IPS-15b (cell line): ENCODE data around the gene LIN7B.

Experiments used
- H3K27me3 ChIP-seq: one replicate; pipeline ENCODE4 v1.6.1; 2013; ENCODE audit warnings: low read length; ENCODE audit not compliant: control insufficient read depth, insufficient read depth
- H3K36me3 ChIP-seq: one replicate; pipeline ENCODE4 v1.6.1; 2013; ENCODE audit warnings: low read length; ENCODE audit not compliant: control insufficient read depth, insufficient read depth
- H3K4me1 ChIP-seq: one replicate; pipeline ENCODE4 v1.6.1; 2013; ENCODE audit warnings: mild to moderate bottlenecking, low read length; ENCODE audit not compliant: control insufficient read depth, insufficient read depth
- H3K4me3 ChIP-seq: one replicate; pipeline ENCODE4 v1.5.1; 2013; ENCODE audit warnings: low read depth, low read length
- H3K9ac ChIP-seq: one replicate; pipeline ENCODE4 v1.6.1; 2013; ENCODE audit warnings: low read depth, mild to moderate bottlenecking, low read length
- H3K9me3 ChIP-seq: one replicate; pipeline ENCODE4 v1.6.1; 2013; ENCODE audit warnings: mild to moderate bottlenecking, low read length; ENCODE audit not compliant: control insufficient read depth, insufficient read depth

The LIN7B gene

DNA sequence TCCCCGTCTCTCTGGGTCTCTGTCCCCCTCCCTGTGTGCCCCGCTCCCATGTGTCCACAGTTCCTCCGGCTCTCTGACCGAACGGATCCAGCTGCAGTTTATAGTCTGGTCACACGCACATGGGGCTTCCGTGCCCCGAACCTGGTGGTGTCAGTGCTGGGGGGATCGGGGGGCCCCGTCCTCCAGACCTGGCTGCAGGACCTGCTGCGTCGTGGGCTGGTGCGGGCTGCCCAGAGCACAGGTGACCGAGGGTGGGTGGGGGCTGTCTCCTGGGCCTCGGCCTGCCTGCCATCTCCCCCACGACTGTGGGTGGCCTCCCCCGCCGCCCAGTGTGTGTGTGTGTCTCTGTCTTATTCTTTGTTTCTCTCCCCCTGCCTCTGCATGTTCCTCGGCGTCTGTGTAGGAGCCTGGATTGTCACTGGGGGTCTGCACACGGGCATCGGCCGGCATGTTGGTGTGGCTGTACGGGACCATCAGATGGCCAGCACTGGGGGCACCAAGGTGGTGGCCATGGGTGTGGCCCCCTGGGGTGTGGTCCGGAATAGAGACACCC is 53.8 kb downstream of the LIN7B start:
- no peaks in the 10 kb centered on the region for H3K27me3 ChIP-seq
- H3K4me3 ChIP-seq: no peak overlapping the region
- no peak overlapping the region for H3K9ac ChIP-seq

More for the DNA sequence above, 53.8 kb downstream of the LIN7B start:
- H3K4me1 ChIP-seq: no peaks in the 10 kb centered on the region
- no peaks in the 10 kb centered on the region for H3K36me3 ChIP-seq
- H3K9me3 ChIP-seq: no peaks in the 10 kb centered on the region
